Stomach smooth muscle (tissue), 2 donors: ENCODE measurements around the gene CCDC171.
A peak's percentile ranks its signal among the peaks of the same experiment; 100 is the strongest.
"Not testable (repeated sequence)": the region's sequence is repeated elsewhere in the genome, so short reads cannot be mapped to it uniquely, and the experiment has no call there.

Experiments used
- H3K27ac ChIP-seq: one replicate; pipeline ENCODE4 v1.7.0; 2013; ENCODE audit warnings: mild to moderate bottlenecking, low read length, inconsistent platforms
- H3K27me3 ChIP-seq, 2 donors: one replicate each; pipeline ENCODE4 v1.7.0; 2013; ENCODE audit warnings: low read length in 2 of 2; ENCODE audit not compliant: insufficient read depth in 2 of 2, control insufficient read depth in 1 of 2
- H3K36me3 ChIP-seq, 2 donors: one replicate each; pipeline ENCODE4 v1.7.0; 2013; ENCODE audit warnings: low read length in 2 of 2; ENCODE audit not compliant: control insufficient read depth in 2 of 2, insufficient read depth in 2 of 2
- H3K4me1 ChIP-seq: one replicate; pipeline ENCODE4 v1.7.0; 2013; ENCODE audit warnings: low read length; ENCODE audit not compliant: control insufficient read depth, insufficient read depth
- H3K4me3 ChIP-seq, 2 donors: one replicate each; pipeline ENCODE4 v1.7.0; 2013; ENCODE audit warnings: low read length in 2 of 2
- H3K9ac ChIP-seq, 2 donors: one replicate each; pipeline ENCODE4 v1.7.0; 2013; ENCODE audit warnings: low read length in 2 of 2, mild to moderate bottlenecking in 1 of 2
- H3K9me3 ChIP-seq, 2 donors: one replicate each; pipeline ENCODE4 v1.7.0; 2013; ENCODE audit warnings: low read length in 2 of 2; ENCODE audit not compliant: control insufficient read depth in 2 of 2
- donor health status: healthy.
- donor health status: Pancreatic carcinoma.

CCDC171 gene

DNA sequence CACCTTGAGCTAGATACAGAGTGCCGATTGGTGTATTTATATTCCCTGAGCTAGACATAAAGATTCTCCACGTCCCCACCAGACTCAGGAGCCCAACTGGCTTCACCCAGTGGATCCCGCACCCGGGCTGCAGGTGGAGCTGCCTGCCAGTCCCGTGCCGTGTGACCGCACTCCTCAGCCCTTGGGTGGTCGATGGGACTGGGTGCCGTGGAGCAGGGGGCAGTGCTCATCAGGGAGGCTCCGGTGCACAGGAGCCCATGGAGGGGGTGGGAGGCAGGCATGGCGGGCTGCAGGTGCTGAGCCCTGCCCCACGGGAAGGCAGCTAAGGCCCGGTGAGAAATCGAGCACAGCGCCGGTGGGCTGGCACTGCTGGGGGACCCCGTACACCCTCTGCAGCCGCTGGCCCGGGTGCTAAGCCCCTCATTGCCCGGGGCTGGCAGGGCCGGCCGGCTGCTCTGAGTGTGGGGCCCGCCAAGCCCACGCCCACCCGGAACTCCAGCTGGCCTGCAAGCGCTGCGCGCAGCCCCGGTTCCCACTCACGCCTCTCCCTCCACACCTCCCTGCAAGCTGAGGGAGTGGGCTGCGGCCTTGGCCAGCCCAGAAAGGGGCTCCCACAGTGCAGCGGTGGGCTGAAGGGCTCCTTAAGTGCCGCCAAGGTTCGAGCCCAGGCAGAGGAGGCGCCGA lies 147.2 kb downstream of the CCDC171 start:
- not testable (repeated sequence) for H3K36me3 ChIP-seq, H3K9me3 ChIP-seq, H3K27me3 ChIP-seq, H3K9ac ChIP-seq, H3K4me1 ChIP-seq, H3K4me3 ChIP-seq, H3K27ac ChIP-seq

DNA sequence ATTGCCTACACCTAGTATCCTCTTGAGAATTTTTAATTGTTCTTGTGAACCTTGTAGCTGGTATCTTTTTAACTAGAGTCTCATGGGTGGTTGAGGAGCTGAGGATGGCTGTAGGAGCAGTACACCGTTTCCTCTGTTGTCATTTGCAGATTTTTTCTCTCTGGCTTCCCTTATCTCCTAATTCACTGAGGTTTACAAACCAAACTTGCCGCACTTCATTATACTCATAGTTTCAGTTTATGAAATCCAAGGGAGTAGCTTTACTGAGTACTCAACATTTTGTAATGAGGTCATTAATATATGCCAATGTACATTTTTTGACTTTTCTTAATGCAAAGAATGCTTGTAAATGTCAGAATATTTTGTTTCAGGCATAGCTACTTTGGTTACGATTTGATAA lies 154.2 kb downstream of the CCDC171 start:
- no peak overlapping the region for H3K4me3 ChIP-seq
- no peaks in the 10 kb centered on the region for H3K4me1 ChIP-seq
- no peak overlapping the region for H3K27ac ChIP-seq
- H3K9me3 ChIP-seq = no peaks in the 10 kb centered on the region
- H3K9ac ChIP-seq = no peak overlapping the region
- H3K36me3 ChIP-seq = no peaks in the 10 kb centered on the region
- no peaks in the 10 kb centered on the region for H3K27me3 ChIP-seq

DNA sequence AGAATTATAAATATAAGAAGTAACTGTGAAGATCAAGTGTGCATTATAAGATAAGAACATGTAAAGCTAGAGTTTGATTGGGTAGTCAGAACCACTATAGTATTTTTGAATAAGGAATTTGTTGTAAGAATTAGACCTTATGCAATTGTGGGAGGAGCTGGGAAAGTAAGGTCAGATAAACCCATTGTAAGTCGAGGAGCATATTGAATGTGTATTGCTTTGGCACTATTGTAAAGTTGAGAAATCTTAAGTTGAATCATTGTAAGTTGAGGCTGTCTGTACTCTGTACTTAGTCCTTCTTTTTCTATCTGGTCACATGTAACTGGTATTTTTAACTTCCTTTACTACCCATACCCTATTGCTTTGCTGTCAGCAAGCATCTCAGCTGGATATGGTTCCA lies 158.7 kb downstream of the CCDC171 start:
- H3K9ac ChIP-seq = no peak overlapping the region
- H3K27me3 ChIP-seq = no peaks in the 10 kb centered on the region
- no peak overlapping the region for H3K27ac ChIP-seq
- no peaks in the 10 kb centered on the region for H3K9me3 ChIP-seq
- H3K36me3 ChIP-seq = no peaks in the 10 kb centered on the region
- H3K4me3 ChIP-seq = no peak overlapping the region
- no peaks in the 10 kb centered on the region for H3K4me1 ChIP-seq

DNA sequence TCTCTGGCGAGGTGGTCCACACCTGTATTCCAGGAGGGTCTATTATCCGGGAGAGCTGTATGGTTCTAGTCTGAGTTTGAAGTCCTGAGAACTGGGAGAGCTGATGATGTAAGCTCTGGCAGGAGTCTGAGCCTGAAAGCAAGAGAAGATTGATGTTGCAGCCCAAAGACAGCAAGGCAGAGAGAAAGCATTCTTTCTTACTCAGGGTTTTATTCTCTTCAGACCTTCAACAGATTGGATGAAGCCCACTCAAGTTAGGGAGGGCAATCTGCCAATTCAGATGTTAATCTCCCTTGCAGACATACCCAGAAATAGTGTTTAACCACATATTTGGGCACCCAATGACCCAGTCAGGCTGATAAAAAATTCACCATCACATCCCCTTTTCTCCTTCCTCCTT lies 159.1 kb downstream of the CCDC171 start:
- H3K27me3 ChIP-seq = no peaks in the 10 kb centered on the region
- no peak overlapping the region for H3K27ac ChIP-seq
- H3K4me1 ChIP-seq = no peaks in the 10 kb centered on the region
- no peaks in the 10 kb centered on the region for H3K36me3 ChIP-seq
- no peak overlapping the region for H3K4me3 ChIP-seq
- H3K9me3 ChIP-seq = no peaks in the 10 kb centered on the region
- H3K9ac ChIP-seq = no peak overlapping the region

DNA sequence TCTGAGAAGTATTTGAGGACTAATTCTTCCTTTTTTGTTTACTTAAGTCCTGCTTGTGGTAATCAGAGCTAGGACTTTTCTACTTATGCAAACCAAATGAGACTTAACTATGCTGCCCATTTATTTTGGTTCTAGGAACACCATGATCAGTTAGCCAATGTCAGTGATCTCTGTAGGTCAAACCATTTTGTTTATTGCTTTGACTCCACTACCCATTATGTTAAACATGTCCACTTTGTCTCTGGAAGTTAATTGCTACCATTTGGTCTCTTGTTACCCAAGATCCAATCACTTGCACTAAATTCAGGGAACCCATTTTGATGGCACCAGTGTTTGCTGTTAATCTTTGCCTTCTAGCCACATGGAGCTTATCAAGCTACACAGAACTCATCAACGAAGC lies 161.9 kb downstream of the CCDC171 start:
- H3K9me3 ChIP-seq = no peaks in the 10 kb centered on the region
- no peak overlapping the region for H3K9ac ChIP-seq
- H3K36me3 ChIP-seq = no peaks in the 10 kb centered on the region
- no peak overlapping the region for H3K27ac ChIP-seq
- no peaks in the 10 kb centered on the region for H3K4me1 ChIP-seq
- H3K27me3 ChIP-seq = no peaks in the 10 kb centered on the region
- H3K4me3 ChIP-seq = no peak overlapping the region

DNA sequence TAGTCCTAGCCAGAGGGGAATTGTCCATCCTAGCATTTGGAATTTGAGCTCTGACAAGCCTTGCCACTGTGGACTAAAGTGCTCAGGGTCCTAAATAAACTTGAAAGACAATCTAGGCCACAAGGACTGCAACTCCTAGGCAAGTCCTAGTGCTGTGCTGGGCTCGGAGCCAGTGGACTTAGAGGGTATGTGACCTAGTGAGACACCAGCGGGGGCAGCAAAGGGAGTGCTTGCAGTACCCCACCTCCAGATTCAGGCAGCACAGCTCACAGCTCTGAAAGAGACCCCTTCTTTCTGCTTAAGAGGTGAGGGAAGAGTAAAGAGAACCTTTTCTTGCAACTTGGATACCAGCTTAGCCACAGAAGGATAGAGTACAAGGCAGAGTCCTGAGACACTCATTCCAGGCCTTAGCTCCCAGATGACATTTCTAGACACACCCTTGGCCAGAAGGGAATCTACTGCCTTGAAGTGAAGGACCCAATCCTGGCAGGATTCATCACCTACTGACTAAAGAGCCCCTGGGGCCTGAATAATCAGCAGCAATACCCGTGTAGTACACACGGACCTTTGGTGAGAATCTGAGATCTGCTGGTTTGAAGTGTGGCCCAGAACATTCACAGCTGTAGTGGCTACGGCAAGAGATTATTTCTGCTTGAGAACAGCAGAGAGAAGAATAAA lies 164.6 kb downstream of the CCDC171 start:
- no peak overlapping the region for H3K27ac ChIP-seq
- no peaks in the 10 kb centered on the region for H3K36me3 ChIP-seq
- no peak overlapping the region for H3K9ac ChIP-seq
- H3K4me3 ChIP-seq = no peak overlapping the region
- no peaks in the 10 kb centered on the region for H3K4me1 ChIP-seq
- H3K9me3 ChIP-seq = no peaks in the 10 kb centered on the region
- no peaks in the 10 kb centered on the region for H3K27me3 ChIP-seq

DNA sequence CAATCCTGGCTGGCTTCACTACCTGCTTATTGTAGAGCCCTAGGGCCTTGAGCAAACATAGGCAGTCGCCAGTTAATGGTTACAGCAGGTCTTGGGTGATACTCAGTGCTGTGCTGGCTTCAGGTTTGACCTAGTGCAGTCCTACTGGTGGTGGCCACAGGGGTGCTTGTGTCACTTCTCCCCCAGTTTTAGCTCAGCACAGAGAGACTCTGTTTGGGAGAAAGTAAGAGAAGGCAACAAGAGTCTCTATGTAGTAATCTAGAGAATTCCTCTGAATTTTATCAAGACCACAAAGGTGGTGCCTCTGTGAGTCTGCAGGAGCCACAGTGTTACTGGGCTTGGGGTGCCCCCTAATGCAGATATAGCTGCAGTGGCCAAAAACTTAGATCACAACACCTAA lies 165.6 kb downstream of the CCDC171 start:
- Histone ChIP-seq H3K4me1 (no peaks in the 10 kb centered on the region), H3K36me3 (no peaks in the 10 kb centered on the region), H3K27me3 (no peaks in the 10 kb centered on the region), H3K9ac (no peak overlapping the region), H3K9me3 (no peaks in the 10 kb centered on the region), H3K4me3 (no peak overlapping the region), H3K27ac (no peak overlapping the region)

DNA sequence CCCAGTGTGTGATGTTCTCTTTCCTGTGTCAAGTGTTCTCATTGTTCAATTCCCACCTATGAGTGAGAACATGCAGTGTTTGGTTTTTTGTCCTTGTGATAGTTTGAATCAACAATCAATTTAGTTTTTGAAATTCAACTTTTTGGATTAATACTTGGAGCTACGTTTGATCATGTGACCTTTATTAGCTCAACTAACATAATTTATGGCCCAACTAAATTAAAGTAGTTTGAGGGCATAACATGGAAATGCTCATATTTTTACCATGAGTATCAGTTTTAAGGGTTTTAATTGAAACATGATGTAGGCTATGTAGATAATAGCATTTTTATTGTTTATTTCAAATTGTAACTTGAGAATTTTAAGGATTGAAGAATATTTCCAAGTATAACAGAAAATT lies 168.0 kb downstream of the CCDC171 start:
- no peak overlapping the region for H3K27ac ChIP-seq
- no peak overlapping the region for H3K4me3 ChIP-seq
- H3K9ac ChIP-seq = no peak overlapping the region
- H3K4me1 ChIP-seq = no peaks in the 10 kb centered on the region
- H3K27me3 ChIP-seq = no peaks in the 10 kb centered on the region
- H3K36me3 ChIP-seq = no peaks in the 10 kb centered on the region
- H3K9me3 ChIP-seq = no peaks in the 10 kb centered on the region

DNA sequence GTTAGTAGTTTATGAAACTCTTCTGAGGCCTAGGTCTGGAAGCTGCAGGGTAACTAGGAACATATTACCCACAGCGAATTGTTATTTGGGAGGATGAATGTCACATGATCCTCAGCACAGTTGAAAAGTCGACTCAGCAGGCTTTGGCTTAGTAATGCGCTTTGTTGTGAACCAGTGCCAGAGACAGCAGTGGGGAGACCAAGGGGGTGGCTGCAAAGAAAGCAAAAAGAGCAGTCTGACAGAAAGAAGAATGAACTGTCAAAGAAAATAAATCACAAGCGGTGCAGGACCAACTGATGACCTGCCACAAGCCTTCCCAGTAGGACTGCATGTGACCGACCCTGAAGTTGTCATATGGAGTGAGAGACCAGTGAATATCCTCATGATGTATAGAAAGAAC lies 170.0 kb downstream of the CCDC171 start:
- Histone ChIP-seq H3K27ac (no peak overlapping the region), H3K9me3 (no peaks in the 10 kb centered on the region), H3K4me1 (no peaks in the 10 kb centered on the region), H3K4me3 (no peak overlapping the region), H3K27me3 (no peaks in the 10 kb centered on the region), H3K9ac (no peak overlapping the region), H3K36me3 (no peaks in the 10 kb centered on the region)

DNA sequence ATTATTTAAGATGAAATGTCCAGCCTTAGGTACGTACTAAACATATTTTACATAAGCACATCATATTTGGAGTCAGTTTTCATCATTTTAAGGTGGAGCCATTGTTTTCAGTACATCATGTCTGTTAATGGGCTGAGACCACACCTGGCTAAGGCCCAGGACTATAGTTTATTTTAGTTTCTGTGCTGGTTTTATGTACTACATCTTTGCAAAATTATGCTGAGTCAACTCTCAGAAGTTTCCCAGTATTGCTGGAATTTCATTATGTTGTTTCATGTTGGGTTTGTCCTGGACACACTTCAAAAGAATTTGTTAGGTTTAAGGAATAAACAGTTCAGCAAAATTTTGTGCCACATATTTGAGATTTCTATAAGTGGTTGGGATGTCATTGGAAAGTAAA lies 171.2 kb downstream of the CCDC171 start:
- no peaks in the 10 kb centered on the region for H3K27me3 ChIP-seq
- H3K4me3 ChIP-seq = no peak overlapping the region
- no peaks in the 10 kb centered on the region for H3K36me3 ChIP-seq
- H3K27ac ChIP-seq = no peak overlapping the region
- H3K9ac ChIP-seq = no peak overlapping the region
- no peaks in the 10 kb centered on the region for H3K4me1 ChIP-seq
- no peaks in the 10 kb centered on the region for H3K9me3 ChIP-seq

DNA sequence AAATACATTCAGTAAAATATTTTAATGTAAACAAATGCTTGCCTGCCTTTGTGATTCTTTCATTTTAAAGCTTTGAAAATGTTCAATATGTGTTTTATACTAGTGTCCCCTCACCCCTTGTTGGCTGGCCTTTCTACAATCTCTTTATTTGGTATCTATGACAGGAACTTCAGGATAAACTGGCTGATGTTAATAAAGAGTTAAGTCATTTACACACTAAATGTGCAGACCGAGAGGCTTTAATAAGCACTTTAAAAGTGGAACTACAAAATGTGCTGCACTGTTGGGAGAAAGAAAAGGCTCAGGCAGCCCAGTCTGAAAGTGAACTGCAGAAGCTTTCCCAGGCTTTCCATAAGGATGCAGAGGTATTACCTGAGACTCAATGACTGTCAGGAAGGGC lies 171.8 kb downstream of the CCDC171 start:
- Histone ChIP-seq H3K27me3 (no peaks in the 10 kb centered on the region), H3K4me1 (no peaks in the 10 kb centered on the region), H3K9ac (no peak overlapping the region), H3K36me3 (no peaks in the 10 kb centered on the region), H3K27ac (no peak overlapping the region), H3K9me3 (no peaks in the 10 kb centered on the region), H3K4me3 (peak overlapping the region in 1 of 2 donors; percentile 4)
